ENCODE results near the gene CENPT. TPM values are rescaled to one million over a fixed set of nuclear protein-coding genes. Genes with fewer than 3 reads are reported as not detected.
A peak's percentile ranks its signal among the peaks of the same experiment; 100 is the strongest.

The CENPT gene
- total and polyA plus RNA-seq, 2 donors = 16.5 to 49.4 TPM

DNA sequence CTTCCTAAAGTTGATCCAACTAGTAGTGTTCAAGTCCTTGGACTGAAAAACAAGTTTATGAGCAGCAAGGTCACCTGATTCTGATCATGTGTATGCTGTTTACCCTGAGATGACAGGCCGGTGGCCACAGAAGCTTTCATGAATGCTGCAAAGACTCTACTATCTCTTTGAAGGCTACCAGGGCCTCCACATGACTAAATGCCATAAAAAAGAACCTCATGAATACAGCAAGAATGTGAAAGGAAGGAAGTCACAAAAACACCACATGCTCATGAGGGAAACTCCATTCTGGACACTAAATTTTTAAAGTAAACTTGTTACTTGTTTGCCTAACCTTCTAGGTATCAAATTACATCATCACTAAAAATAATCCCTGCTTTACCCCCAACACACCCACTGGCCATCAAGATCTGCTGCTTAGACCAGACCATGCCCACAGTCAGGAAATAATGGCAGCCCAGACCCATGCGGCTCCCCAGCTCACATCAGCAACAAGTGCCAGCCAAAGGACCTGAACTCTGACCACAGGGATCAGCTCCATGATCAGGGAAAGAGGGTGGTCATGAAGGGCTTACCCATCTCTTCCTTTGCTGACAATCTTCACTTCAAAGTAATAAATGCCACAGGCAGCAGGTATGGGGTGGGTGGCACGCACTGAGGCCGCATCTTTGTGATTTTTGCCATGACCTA, 42.5 kb downstream of the CENPT start:
- Histone ChIP-seq H3K4me3 (ENCODE audit: low read depth, low read length) (peak overlapping the region; percentile 91), H3K4me1 (ENCODE audit: insufficient read depth) (no peaks in the 10 kb centered on the region)

DNA sequence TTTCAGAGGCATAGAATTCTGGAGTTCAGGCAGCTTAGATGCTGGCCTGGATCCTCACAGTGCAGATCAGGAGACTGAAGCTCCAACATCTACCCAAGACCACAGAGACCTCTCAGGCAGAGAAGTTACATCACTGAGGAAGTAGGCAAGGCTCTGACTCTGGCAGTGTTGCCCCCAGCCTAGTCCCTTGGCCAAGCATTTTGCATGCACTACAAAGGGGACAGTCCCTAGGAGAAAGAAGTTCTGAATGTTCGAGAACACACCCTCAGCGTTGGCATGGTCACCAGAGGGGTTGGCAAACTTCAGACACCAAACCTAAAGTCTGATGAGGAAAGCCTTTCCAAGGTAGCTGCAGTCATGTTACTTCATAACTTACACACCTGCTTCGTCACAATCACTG, 43.6 kb downstream of the CENPT start:
- Histone ChIP-seq H3K36me3 (ENCODE audit: insufficient read depth) (no peaks in the 10 kb centered on the region), H3K4me3 (ENCODE audit: low read depth, low read length) (no peak overlapping the region), H3K27ac (ENCODE audit: low read depth) (no peak overlapping the region), H3K4me1 (ENCODE audit: insufficient read depth) (no peaks in the 10 kb centered on the region)
- DNase-seq (ENCODE audit: extremely low spot score) = no peak
- 90% methylated on average over 3 of the region's 3 CpGs for WGBS

More for the DNA sequence above, 42.5 kb downstream of the CENPT start:
- Histone ChIP-seq H3K27ac (ENCODE audit: low read depth) (no peak overlapping the region), H3K36me3 (ENCODE audit: insufficient read depth) (no peaks in the 10 kb centered on the region)
- DNase-seq (ENCODE audit: extremely low spot score) = no peak
- WGBS = 81% methylated on average over 4 of the region's 4 CpGs

DNA sequence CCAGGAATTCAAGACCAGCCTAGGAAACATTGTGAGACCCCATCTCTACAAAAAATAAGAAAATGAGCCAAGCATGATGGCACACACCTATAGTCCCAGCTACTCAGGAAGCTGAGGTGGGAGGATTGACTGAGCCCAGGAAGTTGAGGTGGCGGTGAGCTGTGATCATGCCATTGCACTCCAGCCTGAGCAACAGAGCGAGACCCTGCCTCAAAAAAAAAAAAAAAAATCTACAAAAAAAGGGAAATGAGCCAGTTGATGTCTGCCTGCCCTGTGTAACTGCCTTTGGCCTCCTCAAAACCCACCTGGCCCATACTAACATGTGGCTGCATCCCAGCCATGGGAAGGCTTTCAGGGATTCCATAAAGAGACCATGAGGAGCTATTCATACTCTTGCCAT, 45.6 kb downstream of the CENPT start:
- Histone ChIP-seq H3K4me1 (ENCODE audit: insufficient read depth) (no peaks in the 10 kb centered on the region), H3K4me3 (ENCODE audit: low read depth, low read length) (no peak overlapping the region), H3K36me3 (ENCODE audit: insufficient read depth) (no peaks in the 10 kb centered on the region), H3K27ac (ENCODE audit: low read depth) (no peak overlapping the region)
- DNase-seq (ENCODE audit: extremely low spot score) = no peak
- WGBS = 96% methylated on average over 2 of the region's 2 CpGs

DNA sequence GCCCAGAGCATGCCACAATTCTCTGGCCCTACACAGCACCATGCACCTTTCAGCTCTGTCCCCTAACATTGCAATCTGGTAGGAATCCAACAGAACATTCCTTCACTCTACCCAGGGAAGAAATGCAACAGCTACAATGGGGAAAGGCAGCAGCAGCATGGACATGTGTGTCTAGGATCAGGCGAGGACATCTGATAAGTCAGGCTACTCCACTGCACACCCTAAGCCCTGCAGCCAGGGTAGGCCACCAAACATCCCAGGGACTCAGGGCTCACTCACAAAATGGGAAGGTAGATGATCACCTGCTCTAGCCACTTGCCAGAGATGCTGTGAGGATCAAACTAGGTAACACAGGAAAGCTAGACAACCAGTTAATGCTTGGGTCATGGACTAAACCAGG, 46.3 kb downstream of the CENPT start:
- no peaks in the 10 kb centered on the region for H3K4me1 ChIP-seq (ENCODE audit: insufficient read depth)
- no peaks in the 10 kb centered on the region for H3K36me3 ChIP-seq (ENCODE audit: insufficient read depth)
- H3K4me3 ChIP-seq (ENCODE audit: low read depth, low read length) = no peak overlapping the region
- WGBS = 93% methylated on average over 1 of the region's 1 CpG
- H3K27ac ChIP-seq (ENCODE audit: low read depth) = no peak overlapping the region
- no peak for DNase-seq (ENCODE audit: extremely low spot score)

DNA sequence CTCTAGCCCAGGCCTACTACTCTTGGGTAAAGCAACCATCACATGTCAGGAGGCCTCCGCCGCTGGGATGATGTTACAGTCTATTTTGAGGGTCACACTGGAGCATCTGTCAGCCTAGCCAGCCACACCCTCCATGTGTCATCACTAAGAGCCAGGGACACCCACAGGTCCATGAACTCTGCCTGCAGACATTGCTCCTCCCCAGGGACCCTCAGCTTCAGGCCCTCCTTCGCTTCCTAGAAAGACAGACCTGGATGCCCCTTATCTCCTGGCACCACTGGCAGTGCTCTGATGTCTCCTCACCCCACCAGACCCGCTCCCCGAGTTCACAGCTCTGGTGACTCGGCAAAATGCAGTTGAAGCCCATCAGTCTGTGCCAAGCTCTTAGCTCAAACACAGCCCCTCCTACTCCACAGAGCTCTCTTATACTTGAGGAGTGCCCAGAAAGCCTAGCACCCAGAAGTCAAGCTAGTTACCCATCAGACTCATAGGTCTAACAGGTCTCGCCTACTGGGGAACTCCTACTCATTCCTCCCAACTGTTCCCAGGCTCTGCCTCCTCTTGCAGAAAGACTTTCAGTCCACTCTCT, 47.1 kb downstream of the CENPT start:
- no peaks in the 10 kb centered on the region for H3K4me1 ChIP-seq (ENCODE audit: insufficient read depth)
- 89% methylated on average over 7 of the region's 7 CpGs for WGBS
- DNase-seq (ENCODE audit: extremely low spot score) = no peak
- no peak overlapping the region for H3K4me3 ChIP-seq (ENCODE audit: low read depth, low read length)
- no peaks in the 10 kb centered on the region for H3K36me3 ChIP-seq (ENCODE audit: insufficient read depth)
- H3K27ac ChIP-seq (ENCODE audit: low read depth) = no peak overlapping the region

DNA sequence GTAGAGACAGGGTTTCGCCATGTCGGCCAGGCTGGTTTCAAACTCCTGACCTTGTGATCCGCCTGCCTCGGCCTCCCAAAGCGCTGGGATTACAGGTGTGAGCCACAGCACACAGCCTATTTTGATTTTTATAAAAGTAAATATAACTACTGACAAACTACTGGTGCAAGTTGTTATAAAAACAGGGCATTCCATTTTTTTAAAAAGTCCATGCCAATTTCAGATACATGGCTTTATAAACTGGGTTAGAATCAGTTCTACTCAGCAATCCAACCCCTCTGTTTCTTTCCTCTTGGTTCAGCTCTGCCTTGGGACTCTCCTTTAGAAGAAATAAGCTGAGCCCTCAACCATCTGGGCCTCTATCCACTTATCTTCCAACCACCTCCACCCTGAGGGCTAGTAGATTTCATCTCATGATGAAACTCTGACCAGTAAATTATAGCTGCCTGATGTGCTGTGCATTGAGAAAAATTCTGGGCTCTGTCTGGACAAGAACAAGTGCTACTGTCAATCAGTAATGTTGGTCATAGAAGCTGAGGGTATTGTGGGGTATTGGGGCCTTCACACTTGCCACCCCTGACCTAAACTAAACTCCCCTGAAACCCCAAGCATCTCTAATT, 51.3 kb downstream of the CENPT start:
- no peaks in the 10 kb centered on the region for H3K4me1 ChIP-seq (ENCODE audit: insufficient read depth)
- H3K36me3 ChIP-seq (ENCODE audit: insufficient read depth) = no peaks in the 10 kb centered on the region
- no peak for DNase-seq (ENCODE audit: extremely low spot score)
- no peak overlapping the region for H3K4me3 ChIP-seq (ENCODE audit: low read depth, low read length)
- 96% methylated on average over 5 of the region's 5 CpGs for WGBS
- no peak overlapping the region for H3K27ac ChIP-seq (ENCODE audit: low read depth)

DNA sequence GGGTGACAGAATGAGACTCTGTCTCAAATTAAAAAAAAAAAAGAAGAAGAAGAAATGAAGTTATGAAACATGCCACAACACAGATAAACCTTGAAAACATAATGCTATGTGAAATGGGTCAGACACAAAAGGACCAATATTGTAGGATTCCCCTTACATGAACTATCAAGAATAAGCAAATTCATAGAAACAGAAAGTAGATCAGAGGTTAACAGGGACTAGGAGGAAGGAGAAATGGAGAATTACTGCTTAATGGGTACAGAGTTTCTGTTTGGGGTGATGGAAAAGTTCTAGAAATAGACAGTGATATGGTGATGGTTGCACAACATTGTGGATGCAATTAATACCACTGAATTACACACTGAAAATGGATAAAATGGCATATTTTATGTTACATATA, 57.4 kb downstream of the CENPT start:
- H3K4me1 ChIP-seq (ENCODE audit: insufficient read depth) = no peaks in the 10 kb centered on the region
- no peak overlapping the region for H3K4me3 ChIP-seq (ENCODE audit: low read depth, low read length)
- H3K36me3 ChIP-seq (ENCODE audit: insufficient read depth) = no peaks in the 10 kb centered on the region
- no peak overlapping the region for H3K27ac ChIP-seq (ENCODE audit: low read depth)
- no peak for DNase-seq (ENCODE audit: extremely low spot score)

DNA sequence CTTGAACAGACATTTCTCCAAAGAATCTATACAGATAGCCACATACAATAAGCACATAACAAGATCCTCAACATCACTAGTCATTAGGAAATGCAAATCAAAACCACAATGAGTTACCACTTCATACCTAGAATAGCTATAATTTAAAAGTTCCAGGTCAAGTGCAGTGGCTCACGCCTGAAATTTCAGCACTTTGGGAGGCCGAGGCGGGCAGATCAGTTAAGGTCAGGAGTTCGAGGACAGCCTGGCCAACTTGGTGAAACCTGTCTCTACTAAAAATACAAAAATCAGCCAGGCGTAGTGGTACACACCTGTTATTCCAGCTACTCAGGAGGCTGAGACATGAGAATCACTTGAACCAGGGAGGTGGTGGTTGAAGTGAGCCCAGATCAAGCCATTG, 61.0 kb downstream of the CENPT start:
- DNase-seq (ENCODE audit: extremely low spot score) = no peak
- WGBS = 96% methylated on average over 5 of the region's 5 CpGs
- no peak overlapping the region for H3K4me3 ChIP-seq (ENCODE audit: low read depth, low read length)
- no peaks in the 10 kb centered on the region for H3K4me1 ChIP-seq (ENCODE audit: insufficient read depth)
- H3K36me3 ChIP-seq (ENCODE audit: insufficient read depth) = no peaks in the 10 kb centered on the region
- H3K27ac ChIP-seq (ENCODE audit: low read depth) = no peak overlapping the region

DNA sequence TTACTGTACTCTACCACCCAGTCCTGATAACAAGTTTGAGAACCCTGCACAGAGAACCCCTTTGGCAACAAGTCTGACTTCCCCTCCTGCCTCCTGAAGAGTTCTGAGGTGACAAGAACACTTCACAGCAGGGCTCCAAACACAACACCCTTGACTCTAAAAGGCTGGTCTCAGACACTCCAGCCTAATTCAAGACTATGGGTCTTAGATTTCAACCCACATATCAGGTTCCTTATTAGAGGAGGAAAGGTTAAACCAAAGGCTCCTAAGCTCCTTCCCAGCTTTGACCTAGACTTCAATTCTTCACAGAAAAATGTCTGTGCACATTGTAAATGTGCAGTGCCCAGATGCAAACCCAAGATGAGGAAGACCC, 64.2 kb downstream of the CENPT start:
- no peaks in the 10 kb centered on the region for H3K4me1 ChIP-seq (ENCODE audit: insufficient read depth)
- DNase-seq (ENCODE audit: extremely low spot score) = no peak
- H3K4me3 ChIP-seq (ENCODE audit: low read depth, low read length) = no peak overlapping the region
- no peak overlapping the region for H3K27ac ChIP-seq (ENCODE audit: low read depth)
- no peaks in the 10 kb centered on the region for H3K36me3 ChIP-seq (ENCODE audit: insufficient read depth)

DNA sequence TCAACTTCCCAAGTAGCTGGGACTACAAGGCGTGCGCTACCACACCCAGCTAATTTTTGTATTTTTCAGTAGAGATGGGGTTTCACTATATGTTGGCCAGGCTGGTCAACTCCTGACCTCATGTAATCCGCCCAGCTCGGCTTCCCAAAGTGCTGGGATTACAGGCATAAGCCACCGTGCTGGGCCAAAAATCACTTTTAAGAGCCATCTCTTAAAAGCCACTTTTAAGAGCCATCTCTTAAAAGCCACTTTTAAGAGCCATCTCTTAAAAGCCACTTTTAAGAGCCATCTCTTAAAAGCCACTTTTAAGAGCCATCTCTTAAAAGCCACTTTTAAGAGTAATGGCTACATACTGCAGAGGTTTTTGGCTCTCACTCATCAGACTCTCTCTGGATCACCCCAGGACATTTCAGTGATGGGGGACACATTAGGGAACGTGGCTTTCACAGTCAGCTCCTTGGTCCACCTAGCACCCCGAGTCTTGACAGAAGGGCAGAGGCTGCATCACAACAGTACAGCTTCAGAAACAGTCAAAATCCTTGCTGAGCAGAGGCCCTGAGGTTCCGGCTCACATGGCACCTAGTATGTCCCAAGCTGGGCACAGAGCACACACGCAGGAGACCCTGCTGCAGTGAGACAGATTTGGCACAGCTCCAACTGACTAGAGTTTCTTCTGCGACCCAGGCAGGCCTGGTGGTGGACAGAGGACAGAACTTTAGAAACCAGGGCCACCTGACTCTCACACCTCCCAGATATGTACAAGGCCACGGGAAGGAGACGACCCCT, 64.7 kb downstream of the CENPT start:
- H3K4me3 ChIP-seq (ENCODE audit: low read depth, low read length) = no peak overlapping the region
- no peak overlapping the region for H3K27ac ChIP-seq (ENCODE audit: low read depth)
- no peaks in the 10 kb centered on the region for H3K36me3 ChIP-seq (ENCODE audit: insufficient read depth)
- no peaks in the 10 kb centered on the region for H3K4me1 ChIP-seq (ENCODE audit: insufficient read depth)
- WGBS = 77% methylated on average over 12 of the region's 12 CpGs
- DNase-seq (ENCODE audit: extremely low spot score) = no peak

DNA sequence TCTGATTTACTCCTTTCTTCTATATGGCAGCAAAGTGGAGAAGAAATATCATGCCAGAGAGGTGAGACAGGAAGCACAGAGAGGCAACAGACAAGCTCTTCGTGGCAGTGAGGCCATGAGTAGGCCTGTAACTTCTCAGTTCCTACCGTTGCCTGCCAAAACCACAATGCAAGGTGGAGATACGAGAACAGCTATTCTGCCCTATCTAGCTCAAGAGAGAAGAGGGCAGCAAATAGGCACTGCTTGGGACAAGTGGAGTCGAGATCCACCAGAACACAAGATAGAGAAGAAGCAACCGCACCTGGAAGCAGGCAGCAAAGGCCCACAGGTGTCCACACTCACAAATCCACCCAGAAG, 66.0 kb downstream of the CENPT start:
- Histone ChIP-seq H3K4me1 (ENCODE audit: insufficient read depth) (no peaks in the 10 kb centered on the region), H3K4me3 (ENCODE audit: low read depth, low read length) (no peak overlapping the region), H3K36me3 (ENCODE audit: insufficient read depth) (no peaks in the 10 kb centered on the region), H3K27ac (ENCODE audit: low read depth) (no peak overlapping the region)
- 76% methylated on average over 5 of the region's 5 CpGs for WGBS
- DNase-seq (ENCODE audit: extremely low spot score) = no peak

DNA sequence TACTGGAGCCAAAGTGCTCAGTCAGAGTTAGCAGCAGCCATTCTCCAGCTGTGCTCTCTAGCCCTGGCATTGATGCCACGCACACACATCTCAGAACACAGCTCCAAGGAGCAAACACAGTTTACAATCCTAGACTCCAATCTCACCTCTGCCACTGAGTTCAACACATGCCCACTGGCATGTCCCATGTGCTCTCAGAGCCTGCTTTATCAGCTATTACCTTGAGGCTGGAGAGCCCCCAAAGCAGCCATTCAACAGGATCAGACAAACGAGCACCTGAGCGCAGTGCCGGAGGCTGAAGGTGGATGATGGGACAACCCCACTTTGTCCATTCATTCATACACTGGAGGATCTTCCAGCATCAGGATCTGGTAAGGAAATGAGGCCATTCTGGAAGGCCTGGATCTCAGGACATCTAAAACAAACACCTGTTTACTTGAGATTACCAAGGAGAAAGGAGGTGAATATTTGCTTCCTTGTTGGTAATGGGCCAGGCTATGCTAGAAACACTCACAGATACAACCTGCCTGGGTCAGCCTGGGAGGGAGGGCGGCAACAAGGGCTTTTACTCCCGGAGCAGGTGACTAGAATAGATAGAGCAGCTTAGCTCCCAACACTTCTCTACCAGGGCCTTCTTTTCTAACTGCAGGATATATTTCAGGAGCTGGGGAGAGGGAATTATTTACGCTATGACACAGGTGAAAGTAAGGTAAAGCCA, 66.5 kb downstream of the CENPT start:
- H3K4me3 ChIP-seq (ENCODE audit: low read depth, low read length) = no peak overlapping the region
- no peak overlapping the region for H3K27ac ChIP-seq (ENCODE audit: low read depth)
- 91% methylated on average over 7 of the region's 7 CpGs for WGBS
- no peaks in the 10 kb centered on the region for H3K4me1 ChIP-seq (ENCODE audit: insufficient read depth)
- H3K36me3 ChIP-seq (ENCODE audit: insufficient read depth) = no peaks in the 10 kb centered on the region
- DNase-seq (ENCODE audit: extremely low spot score) = no peak

DNA sequence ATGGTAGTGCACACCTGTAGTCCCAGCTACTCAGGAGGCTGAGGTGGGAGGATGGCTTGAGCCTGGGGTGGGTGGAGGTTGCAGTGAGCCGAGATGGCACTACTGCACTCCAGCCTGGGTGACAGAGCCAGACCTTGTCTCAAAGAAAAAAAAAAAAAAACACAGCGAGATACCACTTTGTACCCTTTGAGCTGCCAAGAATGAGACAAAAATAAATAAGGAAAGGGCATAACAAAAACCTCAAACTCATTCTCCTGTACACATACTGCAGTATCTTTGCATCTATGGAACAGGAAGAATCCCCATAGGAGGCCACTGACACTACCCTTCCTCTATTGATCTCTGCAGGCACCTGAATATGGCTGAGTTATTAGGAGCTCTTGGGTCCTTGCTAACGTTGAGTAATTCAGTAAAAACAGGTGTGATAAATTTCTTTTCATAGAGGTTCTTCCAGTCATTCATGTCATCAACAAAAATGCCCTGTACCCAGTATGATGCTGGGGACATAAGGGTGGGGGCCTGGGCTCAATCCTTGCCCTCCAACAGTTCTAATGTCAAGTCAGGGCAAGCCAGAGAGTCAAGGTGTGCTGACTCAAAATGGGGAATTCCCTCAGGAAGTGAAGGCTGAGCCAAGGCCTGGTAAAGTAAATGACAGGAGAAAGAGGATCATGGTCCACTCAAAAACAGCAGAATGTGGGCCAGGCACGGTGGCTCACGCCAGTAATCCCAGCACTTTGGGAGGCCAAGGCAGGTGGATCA, 68.1 kb downstream of the CENPT start:
- Histone ChIP-seq H3K36me3 (ENCODE audit: insufficient read depth) (no peaks in the 10 kb centered on the region), H3K4me1 (ENCODE audit: insufficient read depth) (no peaks in the 10 kb centered on the region), H3K4me3 (ENCODE audit: low read depth, low read length) (no peak overlapping the region), H3K27ac (ENCODE audit: low read depth) (no peak overlapping the region)
- 85% methylated on average over 5 of the region's 5 CpGs for WGBS
- DNase-seq (ENCODE audit: extremely low spot score) = no peak
